HepG2 (cell line): Measurements from ENCODE around the gene UBQLN4. TPM values are rescaled to one million over a fixed set of nuclear protein-coding genes. Genes with fewer than 3 reads are reported as not detected.

Experiments used
- ARID2 ChIP-seq: sonication (generic); formaldehyde crosslinking; IDR thresholded peaks from 2 replicates; pipeline ENCODE4 v1.8.1; 2022; ENCODE audit warnings: mild to moderate bottlenecking, missing genetic modification reagents, borderline replicate concordance
- CREB3 ChIP-seq: sonication (generic); formaldehyde crosslinking; IDR thresholded peaks from 2 replicates; pipeline ENCODE4 v1.5.0; 2020; ENCODE audit warnings: missing genetic modification reagents
- CTCF ChIP-seq: sonication (generic); formaldehyde crosslinking; IDR thresholded peaks from 2 replicates; pipeline ENCODE4 v1.5.0; 2020; ENCODE audit warnings: mild to moderate bottlenecking, missing genetic modification reagents, moderate library complexity
- MAFG ChIP-seq: sonication (generic); formaldehyde crosslinking; IDR thresholded peaks from 2 replicates; pipeline ENCODE4 v1.5.1; 2020; ENCODE audit warnings: mild to moderate bottlenecking, missing genetic modification reagents
- ZMAT3 ChIP-seq: sonication (generic); formaldehyde crosslinking; conservative IDR thresholded peaks from 2 replicates; pipeline ENCODE4 v1.7.0; 2021; ENCODE audit warnings: missing genetic modification reagents
- ZNF7 ChIP-seq: IDR thresholded peaks from 2 replicates; pipeline ENCODE4 v1.6.1; 2016; ENCODE audit warnings: missing biosample characterization, missing genetic modification reagents
- ZSCAN21 ChIP-seq: sonication (generic); formaldehyde crosslinking; IDR thresholded peaks from 2 replicates; pipeline ENCODE4 v1.8.0; 2022; ENCODE audit warnings: mild to moderate bottlenecking, missing genetic modification reagents, moderate library complexity, borderline replicate concordance
- polyA plus RNA-seq, 8 experiments: library from polyadenylated mRNA; depleted of rRNA in 3 of 8; stranded (reverse) in 7 of 8; unstranded in 1 of 8; fragments of >200 nt; fragmentation: Illumina TruSeq in 4 of 8; extraction: Trizol in 4 of 8; gene quantifications; 2 replicates each; pipeline versions ENCODE4 v1.2.1 to v1.2.3, GENCODE V29; 2011 to 2016; ENCODE audit warnings: low read depth in 4 of 8, missing spikeins in 1 of 8, mixed read lengths in 1 of 8; ENCODE audit not compliant: insufficient read depth in 1 of 8
- total RNA-seq, 5 experiments: library from RNA; depleted of rRNA; stranded (reverse); fragments of >200 nt; fragmentation: Illumina TruSeq; extraction: Trizol; gene quantifications; 2 replicates each; pipeline ENCODE4 v1.2.3, GENCODE V29; 2016; ENCODE audit warnings: low read depth in 1 of 5
- TF ChIP-seq, protein P1 (sequence below): sonication (generic); formaldehyde crosslinking; IDR thresholded peaks from 2 replicates; pipeline ENCODE4 v1.4.0; 2020; ENCODE audit warnings: missing genetic modification reagents
- TF ChIP-seq, protein P2 (sequence below): sonication (generic); formaldehyde crosslinking; IDR thresholded peaks from 2 replicates; pipeline ENCODE4; 2020; ENCODE audit warnings: missing genetic modification reagents, mild to moderate bottlenecking, borderline replicate concordance
- TF ChIP-seq, protein P3 (sequence below): sonication (generic); formaldehyde crosslinking; IDR thresholded peaks from 2 replicates; pipeline ENCODE4 v1.4.0; 2020; ENCODE audit warnings: missing genetic modification reagents
- TF ChIP-seq, protein P4 (sequence below): conservative IDR thresholded peaks from 2 replicates; pipeline ENCODE4 v1.6.1; 2018; ENCODE audit warnings: missing genetic modification reagents

Gene UBQLN4
- total and polyA plus RNA-seq, 2 of the 13 experiments (the other 11 are each of a cell fraction or from before 2014, with no cell fraction given): 31.5 to 39.8 TPM

GRCh38 chr1:156082309-156083091 lies 28.9 kb upstream of the UBQLN4 start, which contains the start of gene MEX3A (continued):
- no peak for TF ChIP-seq ZMAT3 (CRISPR knock-in tag)
- TF ChIP-seq, protein P1, sequence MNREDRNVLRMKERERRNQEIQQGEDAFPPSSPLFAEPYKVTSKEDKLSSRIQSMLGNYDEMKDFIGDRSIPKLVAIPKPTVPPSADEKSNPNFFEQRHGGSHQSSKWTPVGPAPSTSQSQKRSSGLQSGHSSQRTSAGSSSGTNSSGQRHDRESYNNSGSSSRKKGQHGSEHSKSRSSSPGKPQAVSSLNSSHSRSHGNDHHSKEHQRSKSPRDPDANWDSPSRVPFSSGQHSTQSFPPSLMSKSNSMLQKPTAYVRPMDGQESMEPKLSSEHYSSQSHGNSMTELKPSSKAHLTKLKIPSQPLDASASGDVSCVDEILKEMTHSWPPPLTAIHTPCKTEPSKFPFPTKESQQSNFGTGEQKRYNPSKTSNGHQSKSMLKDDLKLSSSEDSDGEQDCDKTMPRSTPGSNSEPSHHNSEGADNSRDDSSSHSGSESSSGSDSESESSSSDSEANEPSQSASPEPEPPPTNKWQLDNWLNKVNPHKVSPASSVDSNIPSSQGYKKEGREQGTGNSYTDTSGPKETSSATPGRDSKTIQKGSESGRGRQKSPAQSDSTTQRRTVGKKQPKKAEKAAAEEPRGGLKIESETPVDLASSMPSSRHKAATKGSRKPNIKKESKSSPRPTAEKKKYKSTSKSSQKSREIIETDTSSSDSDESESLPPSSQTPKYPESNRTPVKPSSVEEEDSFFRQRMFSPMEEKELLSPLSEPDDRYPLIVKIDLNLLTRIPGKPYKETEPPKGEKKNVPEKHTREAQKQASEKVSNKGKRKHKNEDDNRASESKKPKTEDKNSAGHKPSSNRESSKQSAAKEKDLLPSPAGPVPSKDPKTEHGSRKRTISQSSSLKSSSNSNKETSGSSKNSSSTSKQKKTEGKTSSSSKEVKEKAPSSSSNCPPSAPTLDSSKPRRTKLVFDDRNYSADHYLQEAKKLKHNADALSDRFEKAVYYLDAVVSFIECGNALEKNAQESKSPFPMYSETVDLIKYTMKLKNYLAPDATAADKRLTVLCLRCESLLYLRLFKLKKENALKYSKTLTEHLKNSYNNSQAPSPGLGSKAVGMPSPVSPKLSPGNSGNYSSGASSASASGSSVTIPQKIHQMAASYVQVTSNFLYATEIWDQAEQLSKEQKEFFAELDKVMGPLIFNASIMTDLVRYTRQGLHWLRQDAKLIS (CRISPR knock-in tag): no peak
- TF ChIP-seq, protein P2, sequence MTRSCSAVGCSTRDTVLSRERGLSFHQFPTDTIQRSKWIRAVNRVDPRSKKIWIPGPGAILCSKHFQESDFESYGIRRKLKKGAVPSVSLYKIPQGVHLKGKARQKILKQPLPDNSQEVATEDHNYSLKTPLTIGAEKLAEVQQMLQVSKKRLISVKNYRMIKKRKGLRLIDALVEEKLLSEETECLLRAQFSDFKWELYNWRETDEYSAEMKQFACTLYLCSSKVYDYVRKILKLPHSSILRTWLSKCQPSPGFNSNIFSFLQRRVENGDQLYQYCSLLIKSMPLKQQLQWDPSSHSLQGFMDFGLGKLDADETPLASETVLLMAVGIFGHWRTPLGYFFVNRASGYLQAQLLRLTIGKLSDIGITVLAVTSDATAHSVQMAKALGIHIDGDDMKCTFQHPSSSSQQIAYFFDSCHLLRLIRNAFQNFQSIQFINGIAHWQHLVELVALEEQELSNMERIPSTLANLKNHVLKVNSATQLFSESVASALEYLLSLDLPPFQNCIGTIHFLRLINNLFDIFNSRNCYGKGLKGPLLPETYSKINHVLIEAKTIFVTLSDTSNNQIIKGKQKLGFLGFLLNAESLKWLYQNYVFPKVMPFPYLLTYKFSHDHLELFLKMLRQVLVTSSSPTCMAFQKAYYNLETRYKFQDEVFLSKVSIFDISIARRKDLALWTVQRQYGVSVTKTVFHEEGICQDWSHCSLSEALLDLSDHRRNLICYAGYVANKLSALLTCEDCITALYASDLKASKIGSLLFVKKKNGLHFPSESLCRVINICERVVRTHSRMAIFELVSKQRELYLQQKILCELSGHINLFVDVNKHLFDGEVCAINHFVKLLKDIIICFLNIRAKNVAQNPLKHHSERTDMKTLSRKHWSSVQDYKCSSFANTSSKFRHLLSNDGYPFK (CRISPR knock-in tag): no peak
- TF ChIP-seq CTCF (CRISPR knock-in tag): peak; percentile 10; the same call in 1 of the 2 replicates
- no peak for TF ChIP-seq MAFG (CRISPR knock-in tag)
- TF ChIP-seq ZNF7: no peak
- TF ChIP-seq CREB3 (CRISPR knock-in tag): no peak
- TF ChIP-seq, protein P3, sequence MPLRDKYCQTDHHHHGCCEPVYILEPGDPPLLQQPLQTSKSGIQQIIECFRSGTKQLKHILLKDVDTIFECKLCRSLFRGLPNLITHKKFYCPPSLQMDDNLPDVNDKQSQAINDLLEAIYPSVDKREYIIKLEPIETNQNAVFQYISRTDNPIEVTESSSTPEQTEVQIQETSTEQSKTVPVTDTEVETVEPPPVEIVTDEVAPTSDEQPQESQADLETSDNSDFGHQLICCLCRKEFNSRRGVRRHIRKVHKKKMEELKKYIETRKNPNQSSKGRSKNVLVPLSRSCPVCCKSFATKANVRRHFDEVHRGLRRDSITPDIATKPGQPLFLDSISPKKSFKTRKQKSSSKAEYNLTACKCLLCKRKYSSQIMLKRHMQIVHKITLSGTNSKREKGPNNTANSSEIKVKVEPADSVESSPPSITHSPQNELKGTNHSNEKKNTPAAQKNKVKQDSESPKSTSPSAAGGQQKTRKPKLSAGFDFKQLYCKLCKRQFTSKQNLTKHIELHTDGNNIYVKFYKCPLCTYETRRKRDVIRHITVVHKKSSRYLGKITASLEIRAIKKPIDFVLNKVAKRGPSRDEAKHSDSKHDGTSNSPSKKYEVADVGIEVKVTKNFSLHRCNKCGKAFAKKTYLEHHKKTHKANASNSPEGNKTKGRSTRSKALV: no peak
- TF ChIP-seq, protein P4, sequence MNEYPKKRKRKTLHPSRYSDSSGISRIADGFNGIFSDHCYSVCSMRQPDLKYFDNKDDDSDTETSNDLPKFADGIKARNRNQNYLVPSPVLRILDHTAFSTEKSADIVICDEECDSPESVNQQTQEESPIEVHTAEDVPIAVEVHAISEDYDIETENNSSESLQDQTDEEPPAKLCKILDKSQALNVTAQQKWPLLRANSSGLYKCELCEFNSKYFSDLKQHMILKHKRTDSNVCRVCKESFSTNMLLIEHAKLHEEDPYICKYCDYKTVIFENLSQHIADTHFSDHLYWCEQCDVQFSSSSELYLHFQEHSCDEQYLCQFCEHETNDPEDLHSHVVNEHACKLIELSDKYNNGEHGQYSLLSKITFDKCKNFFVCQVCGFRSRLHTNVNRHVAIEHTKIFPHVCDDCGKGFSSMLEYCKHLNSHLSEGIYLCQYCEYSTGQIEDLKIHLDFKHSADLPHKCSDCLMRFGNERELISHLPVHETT (CRISPR knock-in tag): no peak
- TF ChIP-seq ZSCAN21 (CRISPR knock-in tag): 0 out of 2 replicates have a peak, but pooled peaks have one; percentile 20
- TF ChIP-seq ARID2: no peak
